IPS-11a (cell line): Measurements from ENCODE around the gene WWC1.
"Not testable (repeated sequence)": the region's sequence is repeated elsewhere in the genome, so short reads cannot be mapped to it uniquely, and the experiment has no call there.

Experiments
- H3K4me3 ChIP-seq: one replicate; pipeline ENCODE4 v1.5.1; 2013; ENCODE audit warnings: low read depth, low read length, control low read depth

Gene WWC1

GRCh38 chr5:168328814-168329213, 37.4 kb downstream of the WWC1 start:
- no peak overlapping the region for H3K4me3 ChIP-seq

GRCh38 chr5:168329302-168329701, 37.9 kb downstream of the WWC1 start:
- H3K4me3 ChIP-seq = no peak overlapping the region

- no peak overlapping the region for H3K4me3 ChIP-seq
Measured at GRCh38 chr5:168332042-168332441, 40.6 kb downstream of the WWC1 start.

- H3K4me3 ChIP-seq = no peak overlapping the region
Measured at GRCh38 chr5:168334280-168334679, 42.8 kb downstream of the WWC1 start.

GRCh38 chr5:168334695-168335094, 43.2 kb downstream of the WWC1 start:
- no peak overlapping the region for H3K4me3 ChIP-seq

- no peak overlapping the region for H3K4me3 ChIP-seq
Measured at GRCh38 chr5:168337361-168337760, 45.9 kb downstream of the WWC1 start.

GRCh38 chr5:168339109-168339771, 47.8 kb downstream of the WWC1 start:
- H3K4me3 ChIP-seq = no peak overlapping the region

GRCh38 chr5:168339772-168340140, 48.3 kb downstream of the WWC1 start:
- not testable (repeated sequence) for H3K4me3 ChIP-seq

GRCh38 chr5:168340487-168340886, 49.0 kb downstream of the WWC1 start:
- H3K4me3 ChIP-seq = no peak overlapping the region

GRCh38 chr5:168341178-168341577, 49.7 kb downstream of the WWC1 start:
- H3K4me3 ChIP-seq = no peak overlapping the region

- H3K4me3 ChIP-seq = no peak overlapping the region
Measured at GRCh38 chr5:168342151-168342825, 50.8 kb downstream of the WWC1 start.

- H3K4me3 ChIP-seq = no peak overlapping the region
Measured at GRCh38 chr5:168342985-168343384, 51.5 kb downstream of the WWC1 start.

- no peak overlapping the region for H3K4me3 ChIP-seq
Measured at GRCh38 chr5:168346417-168346816, 55.0 kb downstream of the WWC1 start.

- H3K4me3 ChIP-seq = no peak overlapping the region
Measured at GRCh38 chr5:168347368-168348083, 56.1 kb downstream of the WWC1 start.

GRCh38 chr5:168348084-168348414, 56.6 kb downstream of the WWC1 start:
- no peak overlapping the region for H3K4me3 ChIP-seq

GRCh38 chr5:168350315-168350714, 58.9 kb downstream of the WWC1 start:
- no peak overlapping the region for H3K4me3 ChIP-seq

- H3K4me3 ChIP-seq = no peak overlapping the region
Measured at GRCh38 chr5:168353216-168353957, 61.9 kb downstream of the WWC1 start.

GRCh38 chr5:168354397-168354796, 63.0 kb downstream of the WWC1 start:
- no peak overlapping the region for H3K4me3 ChIP-seq

GRCh38 chr5:168356171-168356570, 64.7 kb downstream of the WWC1 start:
- no peak overlapping the region for H3K4me3 ChIP-seq

- no peak overlapping the region for H3K4me3 ChIP-seq
Measured at GRCh38 chr5:168356592-168356991, 65.1 kb downstream of the WWC1 start.

- no peak overlapping the region for H3K4me3 ChIP-seq
Measured at GRCh38 chr5:168357876-168358275, 66.4 kb downstream of the WWC1 start.
